HepG2 (cell line): ENCODE results near the gene ELOVL6.

Experiments
- CHD2 ChIP-seq: IDR thresholded peaks from 2 replicates; pipeline ENCODE4 v1.6.1; 2011; ENCODE audit warnings: low read depth, low read length, improper control_type of control experiment
- CTCF ChIP-seq: sonication (generic); formaldehyde crosslinking; IDR thresholded peaks from 2 replicates; pipeline ENCODE4 v1.5.0; 2020; ENCODE audit warnings: mild to moderate bottlenecking, missing genetic modification reagents, moderate library complexity
- GTF2F1 ChIP-seq: fragments of 150-350 bp; IDR thresholded peaks from 2 replicates; pipeline ENCODE4 v1.6.1; 2014; ENCODE audit warnings: low read length
- HDAC1 ChIP-seq: sonication (generic); formaldehyde crosslinking; IDR thresholded peaks from 2 replicates; pipeline ENCODE4 v1.5.1; 2020; ENCODE audit warnings: mild to moderate bottlenecking, missing genetic modification reagents
- HIVEP1 ChIP-seq: sonication (generic); formaldehyde crosslinking; IDR thresholded peaks from 2 replicates; pipeline ENCODE4 v1.4.0; 2020; ENCODE audit warnings: mild to moderate bottlenecking, missing genetic modification reagents
- ZNF274 ChIP-seq: sonication (generic); formaldehyde crosslinking; IDR thresholded peaks from 2 replicates; pipeline ENCODE4 v1.5.1; 2020; ENCODE audit warnings: mild to moderate bottlenecking, missing genetic modification reagents

- TF ChIP-seq HDAC1 = no peak
- no peak for TF ChIP-seq HIVEP1 (CRISPR knock-in tag)
- no peak for TF ChIP-seq GTF2F1
- TF ChIP-seq ZNF274 = no peak
- no peak for TF ChIP-seq CHD2
- no peak for TF ChIP-seq CTCF (CRISPR knock-in tag)
Measured at GRCh38 chr4:110019153-110019552, 179.3 kb downstream of the ELOVL6 start.
